Tibial artery (tissue), 4 donors: Measurements from ENCODE around the gene GALNT2.
A peak's percentile ranks its signal among the peaks of the same experiment; 100 is the strongest.

Experiments used
- DNase-seq, 2 donors: peaks; one replicate each; pipeline ENCODE4 v3.0.0-alpha.2; 2019
- H3K27ac ChIP-seq, 2 donors: fragments of 200-600 bp; sonication (generic) in 1 of 2; 1 replicate in 1 of 2; 2 replicates in 1 of 2; pipeline ENCODE4 v1.5.1; 2018 to 2019; ENCODE audit warnings: mild to moderate bottlenecking in 1 of 2
- H3K27me3 ChIP-seq, 2 donors: fragments of 200-600 bp; sonication (generic) in 1 of 2; one replicate each; pipeline versions ENCODE4 v1.5.1 to v1.6.0; 2016 to 2019
- H3K36me3 ChIP-seq, 3 donors: fragments of 200-600 bp; sonication (generic) in 2 of 3; one replicate each; pipeline ENCODE4 v1.5.1; 2016 to 2019; ENCODE audit warnings: mild to moderate bottlenecking in 2 of 3
- H3K4me1 ChIP-seq, 4 donors: fragments of 200-600 bp; sonication (generic) in 2 of 4; 1 replicate in 3 of 4; 2 replicates in 1 of 4; pipeline ENCODE4 v1.5.1; 2016 to 2019
- H3K4me3 ChIP-seq, 2 donors: fragments of 200-600 bp; sonication (generic) in 1 of 2; 1 replicate in 1 of 2; 2 replicates in 1 of 2; pipeline ENCODE4 v1.5.1; 2018 to 2019; ENCODE audit warnings: mild to moderate bottlenecking in 2 of 2
- H3K9me3 ChIP-seq, 3 donors: fragments of 200-600 bp; sonication (generic) in 1 of 3; one replicate each; pipeline ENCODE4 v1.5.1; 2016 to 2019
- intact Hi-C: fragments of 100-400 bp; cut with DNase I; formaldehyde crosslinking; loops from one replicate; pipeline ENCODE4 v1.15.0; 2023; ENCODE audit warnings: low total_unique reads
- TF ChIP-seq, protein P1 (sequence below), 2 experiments: fragments of 200-600 bp in 1 of 2; fragments of 450-650 bp in 1 of 2; IDR thresholded peaks; one replicate each; pipeline ENCODE4 v1.5.1; 2017 to 2019; ENCODE audit warnings: antibody characterized with exemption in 2 of 2, mild to moderate bottlenecking in 1 of 2, moderate library complexity in 1 of 2

The GALNT2 gene

DNA sequence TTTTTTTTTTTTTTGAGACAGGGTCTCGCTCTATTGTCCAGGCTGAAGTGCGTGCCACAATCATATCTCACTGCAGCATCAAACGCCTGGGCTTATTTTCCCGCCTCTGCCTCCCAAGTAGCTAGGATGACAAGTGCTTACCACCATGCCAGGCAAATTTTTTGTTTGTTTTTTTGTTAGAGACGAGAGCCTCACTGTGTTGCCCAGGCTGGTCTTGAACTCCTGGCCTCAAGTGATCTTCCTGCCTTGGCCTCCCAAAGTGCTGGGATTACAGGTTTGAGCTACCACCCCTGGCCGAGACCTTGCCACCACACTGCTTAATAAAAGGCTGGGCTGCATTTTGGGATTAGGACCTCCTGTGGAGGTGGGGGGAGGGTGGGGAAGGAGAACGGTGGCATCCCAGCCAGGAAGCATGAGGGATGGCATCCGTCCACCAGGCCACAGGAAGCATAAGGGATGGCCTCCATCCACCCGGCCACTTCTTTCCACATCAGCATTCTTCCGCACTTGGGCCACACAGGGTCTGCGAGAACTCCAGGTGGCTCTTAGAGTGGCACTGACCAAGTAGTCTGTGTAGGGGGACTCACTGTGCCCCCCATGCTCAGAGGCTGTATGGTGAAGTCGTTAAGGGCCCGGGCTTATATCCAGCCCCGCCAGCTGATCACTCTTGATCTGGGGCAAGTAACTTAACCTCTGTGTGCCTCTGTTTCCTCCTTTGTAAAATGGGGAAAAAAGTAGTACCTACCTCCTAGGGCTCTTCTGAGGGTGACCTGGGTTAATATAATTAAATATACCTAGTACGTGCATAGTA, 75.0 kb downstream of the GALNT2 start:
- intact Hi-C loops: no loop called here
- no peak for DNase-seq
- Histone ChIP-seq H3K9me3 (no peaks in the 10 kb centered on the region), H3K27me3 (no peaks in the 10 kb centered on the region), H3K27ac (no peak overlapping the region), H3K4me1 (peaks cover 6 to 71% (median 37%) of the 10 kb centered on the region in 4 donors), H3K4me3 (no peak overlapping the region), H3K36me3 (no peaks in the 10 kb centered on the region)
- TF ChIP-seq, protein P1, sequence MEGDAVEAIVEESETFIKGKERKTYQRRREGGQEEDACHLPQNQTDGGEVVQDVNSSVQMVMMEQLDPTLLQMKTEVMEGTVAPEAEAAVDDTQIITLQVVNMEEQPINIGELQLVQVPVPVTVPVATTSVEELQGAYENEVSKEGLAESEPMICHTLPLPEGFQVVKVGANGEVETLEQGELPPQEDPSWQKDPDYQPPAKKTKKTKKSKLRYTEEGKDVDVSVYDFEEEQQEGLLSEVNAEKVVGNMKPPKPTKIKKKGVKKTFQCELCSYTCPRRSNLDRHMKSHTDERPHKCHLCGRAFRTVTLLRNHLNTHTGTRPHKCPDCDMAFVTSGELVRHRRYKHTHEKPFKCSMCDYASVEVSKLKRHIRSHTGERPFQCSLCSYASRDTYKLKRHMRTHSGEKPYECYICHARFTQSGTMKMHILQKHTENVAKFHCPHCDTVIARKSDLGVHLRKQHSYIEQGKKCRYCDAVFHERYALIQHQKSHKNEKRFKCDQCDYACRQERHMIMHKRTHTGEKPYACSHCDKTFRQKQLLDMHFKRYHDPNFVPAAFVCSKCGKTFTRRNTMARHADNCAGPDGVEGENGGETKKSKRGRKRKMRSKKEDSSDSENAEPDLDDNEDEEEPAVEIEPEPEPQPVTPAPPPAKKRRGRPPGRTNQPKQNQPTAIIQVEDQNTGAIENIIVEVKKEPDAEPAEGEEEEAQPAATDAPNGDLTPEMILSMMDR (IDR thresholded peaks at IDR 0.05): no peak

DNA sequence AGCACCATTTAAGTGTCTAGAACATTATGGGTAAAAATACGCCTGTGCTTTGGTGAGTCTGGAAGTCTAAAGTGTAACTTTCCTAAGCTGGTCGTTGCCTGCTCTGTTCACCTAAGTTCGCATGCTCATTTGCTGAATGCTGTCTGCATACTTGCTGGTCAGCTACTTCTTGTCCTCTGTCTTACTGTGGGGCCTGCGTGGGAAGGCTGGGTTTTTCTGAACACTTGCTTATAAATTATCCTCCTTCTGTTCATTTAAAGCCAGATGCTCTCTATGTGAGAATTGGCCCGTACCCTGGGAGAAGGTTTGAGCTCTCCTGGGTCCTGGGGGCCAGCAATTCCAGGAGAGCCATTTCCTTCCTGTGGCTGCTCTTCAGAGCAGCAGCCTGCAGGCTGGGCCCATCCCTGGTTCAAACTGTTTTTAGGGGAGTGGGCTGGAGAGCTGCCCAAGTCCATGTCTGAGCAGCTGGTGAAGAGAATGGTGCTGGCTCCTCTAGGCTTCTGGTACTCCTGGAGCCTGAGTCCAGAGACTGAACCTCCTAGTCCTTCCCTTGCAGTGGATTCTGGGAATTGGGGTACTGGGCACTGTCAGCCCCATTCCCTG, 75.7 kb downstream of the GALNT2 start:
- H3K9me3 ChIP-seq: no peaks in the 10 kb centered on the region
- no peak overlapping the region for H3K27ac ChIP-seq
- no peaks in the 10 kb centered on the region for H3K36me3 ChIP-seq
- TF ChIP-seq, protein P1 (IDR thresholded peaks at IDR 0.05): no peak
- H3K4me3 ChIP-seq: no peak overlapping the region
- H3K4me1 ChIP-seq: peaks cover 6 to 71% (median 38%) of the 10 kb centered on the region in 4 donors
- no peaks in the 10 kb centered on the region for H3K27me3 ChIP-seq
- intact Hi-C loops: no loop called here
- no peak for DNase-seq

DNA sequence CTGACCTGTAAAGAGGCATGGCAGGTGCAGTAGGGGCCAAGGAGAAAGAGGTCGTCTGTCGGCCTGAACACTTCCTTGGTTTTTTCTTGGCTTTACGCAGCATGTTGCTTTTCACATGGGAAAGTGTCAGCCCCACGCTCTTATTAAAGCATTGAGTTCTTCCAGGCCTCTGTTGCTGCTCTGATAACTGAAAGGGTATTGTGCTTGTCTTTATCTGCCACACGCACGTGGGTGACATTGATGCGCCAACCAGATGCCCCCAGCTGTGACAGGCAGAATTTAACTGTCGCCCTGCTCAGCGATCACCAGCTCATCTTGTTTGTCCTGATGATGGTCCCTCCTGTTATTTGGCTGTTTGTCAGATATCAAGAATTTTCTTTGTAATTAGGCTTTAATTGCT, 76.5 kb downstream of the GALNT2 start:
- no peaks in the 10 kb centered on the region for H3K27me3 ChIP-seq
- DNase-seq: no peak
- intact Hi-C loops: no loop called here
- no peak overlapping the region for H3K4me3 ChIP-seq
- no peaks in the 10 kb centered on the region for H3K36me3 ChIP-seq
- H3K4me1 ChIP-seq: peaks cover 6 to 77% (median 43%) of the 10 kb centered on the region in 4 donors
- no peaks in the 10 kb centered on the region for H3K9me3 ChIP-seq
- TF ChIP-seq, protein P1 (IDR thresholded peaks at IDR 0.05): no peak
- no peak overlapping the region for H3K27ac ChIP-seq

DNA sequence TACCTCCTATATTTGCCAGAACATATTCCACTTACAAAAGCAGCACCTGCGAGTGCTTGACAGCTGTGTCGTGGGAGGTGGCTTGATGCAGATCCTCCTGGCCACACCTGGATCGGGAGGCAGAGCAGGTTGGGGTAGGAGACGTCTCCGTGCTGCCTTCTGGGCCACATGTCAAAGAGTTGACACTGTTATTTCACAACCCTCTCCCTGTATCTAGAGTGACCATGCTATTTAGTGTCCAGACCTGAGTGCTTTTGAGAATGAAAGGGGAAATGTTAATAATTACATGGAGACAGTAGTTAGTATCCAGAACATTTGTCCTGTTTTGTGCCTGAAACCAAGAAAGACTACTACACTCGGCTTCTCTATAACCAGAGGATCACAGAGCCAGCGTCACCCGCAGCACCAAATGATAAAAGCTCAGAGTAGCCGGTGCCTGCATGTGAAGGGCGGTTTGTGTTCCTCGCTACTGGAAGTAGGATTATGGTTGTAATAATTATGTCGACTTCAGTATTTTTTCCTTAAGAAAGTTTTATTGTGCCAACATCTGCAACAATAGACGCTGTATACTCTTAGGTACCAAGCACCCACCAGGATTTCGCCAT, 77.1 kb downstream of the GALNT2 start:
- H3K27ac ChIP-seq: no peak overlapping the region
- H3K4me3 ChIP-seq: no peak overlapping the region
- no peaks in the 10 kb centered on the region for H3K9me3 ChIP-seq
- no peaks in the 10 kb centered on the region for H3K27me3 ChIP-seq
- H3K36me3 ChIP-seq: no peaks in the 10 kb centered on the region
- no peak for DNase-seq
- TF ChIP-seq, protein P1 (IDR thresholded peaks at IDR 0.05): no peak
- intact Hi-C loops: no loop called here
- peaks cover 6 to 82% (median 43%) of the 10 kb centered on the region in 4 donors for H3K4me1 ChIP-seq

DNA sequence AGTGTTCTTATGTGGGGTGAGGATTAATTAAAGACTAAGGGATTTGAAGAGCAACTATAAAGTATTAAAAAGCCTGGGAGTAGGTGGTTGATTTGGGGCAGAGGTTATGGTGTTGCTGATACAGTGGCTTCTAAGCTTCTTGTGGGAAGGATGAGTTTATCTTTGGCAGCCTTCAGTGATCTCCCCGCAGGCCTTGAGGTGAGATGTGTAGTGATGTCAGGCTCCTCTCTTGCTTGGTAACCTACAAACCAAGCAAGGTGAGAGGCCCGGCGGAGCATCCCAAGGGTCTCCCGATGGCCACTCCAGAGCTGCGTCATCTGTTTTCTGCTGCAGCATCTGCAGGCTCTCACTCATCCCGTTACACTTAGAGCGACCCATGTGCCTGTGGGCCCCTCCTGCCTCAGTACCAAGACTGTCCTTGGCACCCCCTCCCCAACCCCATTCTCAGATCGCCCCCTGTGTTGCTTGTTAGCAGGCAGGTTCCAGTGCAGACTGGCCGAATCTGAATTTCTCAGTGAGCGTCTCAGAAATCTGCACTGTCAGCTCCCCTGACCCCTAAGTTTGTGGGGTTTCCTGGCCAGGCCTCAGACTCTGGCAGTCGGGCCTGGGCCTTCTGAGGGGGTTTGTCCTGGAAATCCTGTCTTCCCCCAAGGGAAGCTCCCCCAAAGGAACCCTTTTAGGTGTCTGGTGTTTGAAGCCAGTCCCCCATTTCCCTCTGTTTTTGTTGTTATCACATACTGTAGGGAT, 77.9 kb downstream of the GALNT2 start:
- H3K27ac ChIP-seq: peak overlapping the region in 1 of 2 donors; percentile 32
- DNase-seq: no peak
- no peaks in the 10 kb centered on the region for H3K9me3 ChIP-seq
- intact Hi-C loops: no loop called here
- no peak overlapping the region for H3K4me3 ChIP-seq
- TF ChIP-seq, protein P1 (IDR thresholded peaks at IDR 0.05): no peak
- H3K27me3 ChIP-seq: no peaks in the 10 kb centered on the region
- peaks cover 6 to 83% (median 42%) of the 10 kb centered on the region in 4 donors for H3K4me1 ChIP-seq
- no peaks in the 10 kb centered on the region for H3K36me3 ChIP-seq
